ENCODE measurements around the gene USP12.

DNA sequence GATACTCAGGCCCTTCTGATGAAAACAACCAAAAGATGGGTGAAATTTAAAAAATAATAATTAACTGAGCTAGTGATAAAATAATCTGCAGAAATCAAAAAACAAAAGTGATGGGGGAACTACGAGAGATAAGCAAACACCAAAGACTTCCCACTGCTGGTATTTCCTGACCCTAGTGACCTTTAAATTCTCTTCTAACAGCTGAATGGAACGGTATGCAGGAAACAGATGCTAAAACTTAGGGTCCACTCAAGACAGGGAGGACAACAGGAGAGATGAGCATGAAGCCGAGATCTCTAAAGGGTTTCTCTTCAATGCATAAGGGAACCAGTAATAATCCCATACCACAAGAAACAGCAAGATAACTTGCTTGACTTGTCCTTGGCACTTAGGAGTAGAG, 50.8 kb downstream of the USP12 start:
- no peak for TF ChIP-seq SPI1 (IDR thresholded peaks at IDR 0.05; ENCODE audit: borderline replicate concordance, low read depth)
- TF ChIP-seq, protein P1, sequence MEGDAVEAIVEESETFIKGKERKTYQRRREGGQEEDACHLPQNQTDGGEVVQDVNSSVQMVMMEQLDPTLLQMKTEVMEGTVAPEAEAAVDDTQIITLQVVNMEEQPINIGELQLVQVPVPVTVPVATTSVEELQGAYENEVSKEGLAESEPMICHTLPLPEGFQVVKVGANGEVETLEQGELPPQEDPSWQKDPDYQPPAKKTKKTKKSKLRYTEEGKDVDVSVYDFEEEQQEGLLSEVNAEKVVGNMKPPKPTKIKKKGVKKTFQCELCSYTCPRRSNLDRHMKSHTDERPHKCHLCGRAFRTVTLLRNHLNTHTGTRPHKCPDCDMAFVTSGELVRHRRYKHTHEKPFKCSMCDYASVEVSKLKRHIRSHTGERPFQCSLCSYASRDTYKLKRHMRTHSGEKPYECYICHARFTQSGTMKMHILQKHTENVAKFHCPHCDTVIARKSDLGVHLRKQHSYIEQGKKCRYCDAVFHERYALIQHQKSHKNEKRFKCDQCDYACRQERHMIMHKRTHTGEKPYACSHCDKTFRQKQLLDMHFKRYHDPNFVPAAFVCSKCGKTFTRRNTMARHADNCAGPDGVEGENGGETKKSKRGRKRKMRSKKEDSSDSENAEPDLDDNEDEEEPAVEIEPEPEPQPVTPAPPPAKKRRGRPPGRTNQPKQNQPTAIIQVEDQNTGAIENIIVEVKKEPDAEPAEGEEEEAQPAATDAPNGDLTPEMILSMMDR (IDR thresholded peaks at IDR 0.05; ENCODE audit: insufficient read depth, low read length): no peak
- no peak for TF ChIP-seq GABPA (IDR thresholded peaks at IDR 0.05; ENCODE audit: low read depth)
- TF ChIP-seq POLR2AphosphoS5 (IDR thresholded peaks at IDR 0.05; ENCODE audit: low read depth): no peak
- TF ChIP-seq, protein P2, sequence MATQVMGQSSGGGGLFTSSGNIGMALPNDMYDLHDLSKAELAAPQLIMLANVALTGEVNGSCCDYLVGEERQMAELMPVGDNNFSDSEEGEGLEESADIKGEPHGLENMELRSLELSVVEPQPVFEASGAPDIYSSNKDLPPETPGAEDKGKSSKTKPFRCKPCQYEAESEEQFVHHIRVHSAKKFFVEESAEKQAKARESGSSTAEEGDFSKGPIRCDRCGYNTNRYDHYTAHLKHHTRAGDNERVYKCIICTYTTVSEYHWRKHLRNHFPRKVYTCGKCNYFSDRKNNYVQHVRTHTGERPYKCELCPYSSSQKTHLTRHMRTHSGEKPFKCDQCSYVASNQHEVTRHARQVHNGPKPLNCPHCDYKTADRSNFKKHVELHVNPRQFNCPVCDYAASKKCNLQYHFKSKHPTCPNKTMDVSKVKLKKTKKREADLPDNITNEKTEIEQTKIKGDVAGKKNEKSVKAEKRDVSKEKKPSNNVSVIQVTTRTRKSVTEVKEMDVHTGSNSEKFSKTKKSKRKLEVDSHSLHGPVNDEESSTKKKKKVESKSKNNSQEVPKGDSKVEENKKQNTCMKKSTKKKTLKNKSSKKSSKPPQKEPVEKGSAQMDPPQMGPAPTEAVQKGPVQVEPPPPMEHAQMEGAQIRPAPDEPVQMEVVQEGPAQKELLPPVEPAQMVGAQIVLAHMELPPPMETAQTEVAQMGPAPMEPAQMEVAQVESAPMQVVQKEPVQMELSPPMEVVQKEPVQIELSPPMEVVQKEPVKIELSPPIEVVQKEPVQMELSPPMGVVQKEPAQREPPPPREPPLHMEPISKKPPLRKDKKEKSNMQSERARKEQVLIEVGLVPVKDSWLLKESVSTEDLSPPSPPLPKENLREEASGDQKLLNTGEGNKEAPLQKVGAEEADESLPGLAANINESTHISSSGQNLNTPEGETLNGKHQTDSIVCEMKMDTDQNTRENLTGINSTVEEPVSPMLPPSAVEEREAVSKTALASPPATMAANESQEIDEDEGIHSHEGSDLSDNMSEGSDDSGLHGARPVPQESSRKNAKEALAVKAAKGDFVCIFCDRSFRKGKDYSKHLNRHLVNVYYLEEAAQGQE (IDR thresholded peaks at IDR 0.05; ENCODE audit: insufficient replicate concordance, low read depth): no peak

Data from HL-60 (cell line).